Muscle of leg (tissue), 11 donors: ENCODE measurements around the gene TSPAN17. TPM values are rescaled to one million over a fixed set of nuclear protein-coding genes. Genes with fewer than 3 reads are reported as not detected.

ENCODE experiments used
- DNase-seq: peaks from one replicate; pipeline ENCODE4 v3.0.0; 2013
- H3K27ac ChIP-seq: one replicate; pipeline ENCODE4 v1.5.1; 2013; ENCODE audit warnings: mild to moderate bottlenecking, low read length, control low read depth
- H3K27me3 ChIP-seq: one replicate; pipeline ENCODE4 v1.6.1; 2013; ENCODE audit warnings: low read length; ENCODE audit not compliant: control insufficient read depth, insufficient read depth
- H3K36me3 ChIP-seq: one replicate; pipeline ENCODE4 v1.6.1; 2013; ENCODE audit warnings: low read length; ENCODE audit not compliant: control insufficient read depth, insufficient read depth
- H3K4me1 ChIP-seq: one replicate; pipeline ENCODE4 v1.6.1; 2013; ENCODE audit warnings: low read length; ENCODE audit not compliant: control insufficient read depth, insufficient read depth
- H3K4me3 ChIP-seq: one replicate; pipeline ENCODE4 v1.5.1; 2013; ENCODE audit warnings: low read length, control low read depth
- H3K9me3 ChIP-seq: replicated peaks from 2 replicates; pipeline ENCODE4 v1.6.1; 2013; ENCODE audit warnings: low read depth, low read length; ENCODE audit not compliant: control insufficient read depth
- WGBS: methylation state at CpG from one replicate; pipeline ENCODE4 v1.1.5; 2013; ENCODE audit warnings: missing lambda C conversion rate; ENCODE audit not compliant: insufficient coverage; 5-methylcytosine and 5-hydroxymethylcytosine counted together
- polyA plus RNA-seq, 8 donors: library from polyadenylated mRNA; unstranded; fragments of 120-200 nt; gene quantifications; one replicate each; pipeline versions ENCODE4 v1.2.1 to v1.2.3, GENCODE V29; 2013; ENCODE audit warnings: inconsistent platforms in 1 of 8, low replicate concordance in 1 of 8; ENCODE audit not compliant: insufficient read length in 8 of 8, insufficient read depth in 1 of 8
- total RNA-seq: library from RNA; stranded (reverse); fragments of 120-200 nt; gene quantifications from one replicate; pipeline ENCODE4 v1.2.4, GENCODE V29; 2013

Gene TSPAN17
- total and polyA plus RNA-seq, 9 donors = 15.5 to 35.6 (median 26.9) TPM

GRCh38 chr5:176609724-176610434 is 37.4 kb upstream of the TSPAN17 start, which contains the start of gene GPRIN1:
GPRIN1 (minus strand) TSS chr5:176610156; CDS start chr5:176599834, 10,322 bp downstream.
- Histone ChIP-seq H3K9me3 (no peaks in the 10 kb centered on the region), H3K27ac (no peak within 1 kb of the TSS), H3K4me1 (peaks cover 9% of the 10 kb centered on the region), H3K27me3 (peaks cover 24% of the 10 kb centered on the region), H3K36me3 (no peaks in the 10 kb centered on the region), H3K4me3 (peak within 1 kb of the TSS; percentile 46)
- DNase-seq = peak; percentile 71
- WGBS = under 1% methylated on average over 94 of the region's 101 CpGs

GRCh38 chr5:176610435-176610773 is 36.9 kb upstream of the TSPAN17 start:
- H3K27me3 ChIP-seq = peaks cover 24% of the 10 kb centered on the region
- 0% methylated on average over 1 of the region's 31 CpGs for WGBS

GRCh38 chr5:176611435-176611834 is 35.8 kb upstream of the TSPAN17 start:
- Histone ChIP-seq H3K4me3 (no peak overlapping the region), H3K27me3 (peaks cover 31% of the 10 kb centered on the region), H3K4me1 (peaks cover 7% of the 10 kb centered on the region), H3K36me3 (no peaks in the 10 kb centered on the region), H3K27ac (no peak overlapping the region), H3K9me3 (no peaks in the 10 kb centered on the region)
- peak; percentile 87 for DNase-seq
- 12% methylated on average over 8 of the region's 10 CpGs for WGBS

More at GRCh38 chr5:176610435-176610773, 36.9 kb upstream of the TSPAN17 start:
- Histone ChIP-seq H3K36me3 (no peaks in the 10 kb centered on the region), H3K27ac (no peak overlapping the region), H3K9me3 (no peaks in the 10 kb centered on the region), H3K4me3 (peak overlapping the region; percentile 46), H3K4me1 (peaks cover 9% of the 10 kb centered on the region)
- no peak for DNase-seq

GRCh38 chr5:176612008-176612407 is 35.3 kb upstream of the TSPAN17 start:
- Histone ChIP-seq H3K4me1 (peaks cover 7% of the 10 kb centered on the region), H3K27me3 (peaks cover 37% of the 10 kb centered on the region), H3K4me3 (no peak overlapping the region), H3K36me3 (no peaks in the 10 kb centered on the region), H3K27ac (no peak overlapping the region), H3K9me3 (no peaks in the 10 kb centered on the region)
- WGBS = 79% methylated on average over 6 of the region's 6 CpGs
- no peak for DNase-seq

- Histone ChIP-seq H3K27me3 (peaks cover 45% of the 10 kb centered on the region), H3K9me3 (no peaks in the 10 kb centered on the region), H3K4me3 (no peak overlapping the region), H3K4me1 (peaks cover 7% of the 10 kb centered on the region), H3K36me3 (no peaks in the 10 kb centered on the region), H3K27ac (no peak overlapping the region)
- DNase-seq = no peak
- WGBS = 67% methylated on average over 2 of the region's 2 CpGs
These were observed 34.4 kb upstream of the TSPAN17 start for GRCh38 chr5:176612855-176613254.

GRCh38 chr5:176614805-176615478 is 32.3 kb upstream of the TSPAN17 start:
- DNase-seq = no peak
- WGBS = 62% methylated on average over 3 of the region's 8 CpGs
- Histone ChIP-seq H3K4me3 (no peak overlapping the region), H3K9me3 (no peaks in the 10 kb centered on the region), H3K27ac (no peak overlapping the region), H3K4me1 (peaks cover 16% of the 10 kb centered on the region), H3K36me3 (no peaks in the 10 kb centered on the region), H3K27me3 (peaks cover 56% of the 10 kb centered on the region)

- WGBS = 68% methylated on average over 4 of the region's 7 CpGs
These were observed 30.8 kb upstream of the TSPAN17 start for GRCh38 chr5:176616511-176616910.

GRCh38 chr5:176618783-176619182 is 28.5 kb upstream of the TSPAN17 start:
- Histone ChIP-seq H3K36me3 (no peaks in the 10 kb centered on the region), H3K4me3 (no peak overlapping the region)

More at GRCh38 chr5:176616511-176616910, 30.8 kb upstream of the TSPAN17 start:
- H3K36me3 ChIP-seq = no peaks in the 10 kb centered on the region
- peaks cover 26% of the 10 kb centered on the region for H3K4me1 ChIP-seq
- H3K27me3 ChIP-seq = peaks cover 68% of the 10 kb centered on the region
- no peak overlapping the region for H3K27ac ChIP-seq
- no peaks in the 10 kb centered on the region for H3K9me3 ChIP-seq
- H3K4me3 ChIP-seq = no peak overlapping the region
- DNase-seq = no peak

GRCh38 chr5:176619203-176619568 is 28.1 kb upstream of the TSPAN17 start:
- Histone ChIP-seq H3K36me3 (no peaks in the 10 kb centered on the region), H3K27ac (no peak overlapping the region), H3K4me1 (peaks cover 26% of the 10 kb centered on the region), H3K9me3 (no peaks in the 10 kb centered on the region), H3K4me3 (no peak overlapping the region), H3K27me3 (peaks cover 75% of the 10 kb centered on the region)
- DNase-seq = peak; percentile 67
- 1% methylated on average over 28 of the region's 31 CpGs for WGBS

More at GRCh38 chr5:176618783-176619182, 28.5 kb upstream of the TSPAN17 start:
- Histone ChIP-seq H3K27ac (no peak overlapping the region), H3K27me3 (peaks cover 72% of the 10 kb centered on the region), H3K9me3 (no peaks in the 10 kb centered on the region), H3K4me1 (peaks cover 26% of the 10 kb centered on the region)
- DNase-seq = no peak
- WGBS = 15% methylated on average over 16 of the region's 19 CpGs

GRCh38 chr5:176619569-176620332 is 27.5 kb upstream of the TSPAN17 start:
- H3K9me3 ChIP-seq = no peaks in the 10 kb centered on the region
- DNase-seq = no peak
- H3K36me3 ChIP-seq = no peaks in the 10 kb centered on the region
- no peak overlapping the region for H3K4me3 ChIP-seq
- H3K27ac ChIP-seq = no peak overlapping the region
- peaks cover 79% of the 10 kb centered on the region for H3K27me3 ChIP-seq
- H3K4me1 ChIP-seq = peaks cover 26% of the 10 kb centered on the region
- 8% methylated on average over 46 of the region's 59 CpGs for WGBS
